Upper lobe of right lung (tissue), 1 donor: ENCODE measurements around the gene MCRS1. TPM values are rescaled to one million over a fixed set of nuclear protein-coding genes. Genes with fewer than 3 reads are reported as not detected.
A peak's percentile ranks its signal among the peaks of the same experiment; 100 is the strongest.
"Not testable (repeated sequence)": the region's sequence is repeated elsewhere in the genome, so short reads cannot be mapped to it uniquely, and the experiment has no call there.

Experiments used
- ATAC-seq: fragments of 200-7000 bp; cut with Tn5 transposase; one replicate; pipeline ENCODE4 v1.9.1; 2020; ENCODE audit warnings: mild to moderate bottlenecking, moderate library complexity
- DNase-seq: peaks from one replicate; pipeline ENCODE4 v3.0.0-alpha.2; 2020
- H3K27ac ChIP-seq: fragments of 200-600 bp; one replicate; pipeline ENCODE4 v1.8.0; 2022
- H3K27me3 ChIP-seq: fragments of 200-600 bp; one replicate; pipeline ENCODE4 v1.8.0; 2022; ENCODE audit warnings: mild to moderate bottlenecking
- H3K36me3 ChIP-seq: fragments of 200-600 bp; one replicate; pipeline ENCODE4 v1.8.0; 2022
- H3K4me1 ChIP-seq: fragments of 200-600 bp; one replicate; pipeline ENCODE4 v1.8.0; 2022
- H3K4me3 ChIP-seq: fragments of 200-600 bp; one replicate; pipeline ENCODE4 v1.8.0; 2022; ENCODE audit warnings: mild to moderate bottlenecking
- H3K9me3 ChIP-seq: fragments of 200-600 bp; one replicate; pipeline ENCODE4 v1.8.0; 2022
- intact Hi-C: fragments of 100-400 bp; cut with DNase I; formaldehyde crosslinking; loops from one replicate; pipeline ENCODE4 v1.11.0; 2022
- long read RNA-seq: library from polyadenylated mRNA; unstranded; transcript quantifications from one replicate; pipeline ENCODE4 v2.0.0, GENCODE V29; 2021
- total RNA-seq: library from RNA; stranded (reverse); fragmentation: NEBNext Ultra II Directional; extraction: Animal tissue kit (Norgen Biotek cat#: 25700); gene quantifications from one replicate; pipeline ENCODE4 v1.2.1, GENCODE V29; 2021
- TF ChIP-seq, protein P1 (sequence below): fragments of 200-600 bp; IDR thresholded peaks from one replicate; pipeline ENCODE4 v1.8.0; 2022; ENCODE audit warnings: antibody characterized with exemption
- donor health status: DM: no; HTN: yes; CAD: no; lungs with severe emphysema.

Gene MCRS1, protein sequence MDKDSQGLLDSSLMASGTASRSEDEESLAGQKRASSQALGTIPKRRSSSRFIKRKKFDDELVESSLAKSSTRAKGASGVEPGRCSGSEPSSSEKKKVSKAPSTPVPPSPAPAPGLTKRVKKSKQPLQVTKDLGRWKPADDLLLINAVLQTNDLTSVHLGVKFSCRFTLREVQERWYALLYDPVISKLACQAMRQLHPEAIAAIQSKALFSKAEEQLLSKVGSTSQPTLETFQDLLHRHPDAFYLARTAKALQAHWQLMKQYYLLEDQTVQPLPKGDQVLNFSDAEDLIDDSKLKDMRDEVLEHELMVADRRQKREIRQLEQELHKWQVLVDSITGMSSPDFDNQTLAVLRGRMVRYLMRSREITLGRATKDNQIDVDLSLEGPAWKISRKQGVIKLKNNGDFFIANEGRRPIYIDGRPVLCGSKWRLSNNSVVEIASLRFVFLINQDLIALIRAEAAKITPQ
- total RNA-seq = 54.0 TPM
- long read RNA-seq, transcript MCRS1-201 (15 exons, 1,928 nt) = major isoform, 27 of 72 reads
- long read RNA-seq, partial matches to known transcripts = 25 of 72 reads
- long read RNA-seq, other reads (novel, unspliced or antisense) = 18 of 72 reads

DNA sequence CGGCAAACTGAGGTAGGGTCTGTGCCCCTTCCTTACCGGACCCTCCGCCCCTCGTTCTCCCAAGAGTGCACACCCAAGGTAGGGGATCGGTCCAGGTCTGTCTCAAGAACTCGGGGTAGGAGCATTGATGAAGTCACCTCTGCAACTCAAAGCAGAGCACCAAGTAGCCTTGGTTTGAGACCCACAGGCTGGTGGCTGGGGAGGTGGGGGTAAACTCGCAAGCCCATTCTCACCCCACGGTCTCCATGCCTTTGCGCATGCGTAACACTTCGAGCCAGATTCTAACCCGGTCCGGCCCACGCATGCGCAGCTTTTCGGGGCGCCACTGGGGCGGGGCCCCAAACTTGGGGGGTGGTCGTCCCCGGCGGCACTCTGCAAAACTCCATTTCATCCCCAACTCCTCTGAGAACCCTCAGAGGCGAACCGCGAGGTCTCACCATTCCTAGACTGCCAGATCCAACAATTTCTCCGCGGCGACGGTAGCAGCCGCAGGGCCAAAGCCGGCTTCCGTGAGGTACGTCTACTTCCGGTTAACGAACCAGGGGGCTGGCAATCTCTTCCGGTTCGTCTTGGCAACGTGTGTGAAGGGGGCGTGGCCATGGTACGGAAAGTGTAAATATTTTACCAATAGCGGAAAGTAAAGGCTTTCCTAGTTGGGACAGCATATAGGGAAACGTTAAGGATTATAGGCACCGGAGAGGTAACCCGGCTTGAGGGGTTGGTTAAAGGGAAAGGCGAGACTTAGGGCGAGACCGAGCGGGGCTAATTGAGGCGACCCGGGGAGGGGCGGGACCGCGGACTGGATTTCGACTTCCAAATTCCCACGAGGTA lies at the start of gene MCRS1:
Gene MCRS1, minus strand, starts transcription at position 532 of the 831 bp plus-strand sequence. CDS start 1,411 bp downstream, outside the sequence.
- DNase-seq = peak; percentile 92
- Histone ChIP-seq H3K9me3 (no peaks in the 10 kb centered on the region), H3K4me3 (peak within 1 kb of the TSS; percentile 74), H3K27ac (peak within 1 kb of the TSS; percentile 95), H3K27me3 (no peaks in the 10 kb centered on the region), H3K4me1 (peaks cover 8% of the 10 kb centered on the region), H3K36me3 (peaks cover 23% of the 10 kb centered on the region)
- TF ChIP-seq, protein P1, sequence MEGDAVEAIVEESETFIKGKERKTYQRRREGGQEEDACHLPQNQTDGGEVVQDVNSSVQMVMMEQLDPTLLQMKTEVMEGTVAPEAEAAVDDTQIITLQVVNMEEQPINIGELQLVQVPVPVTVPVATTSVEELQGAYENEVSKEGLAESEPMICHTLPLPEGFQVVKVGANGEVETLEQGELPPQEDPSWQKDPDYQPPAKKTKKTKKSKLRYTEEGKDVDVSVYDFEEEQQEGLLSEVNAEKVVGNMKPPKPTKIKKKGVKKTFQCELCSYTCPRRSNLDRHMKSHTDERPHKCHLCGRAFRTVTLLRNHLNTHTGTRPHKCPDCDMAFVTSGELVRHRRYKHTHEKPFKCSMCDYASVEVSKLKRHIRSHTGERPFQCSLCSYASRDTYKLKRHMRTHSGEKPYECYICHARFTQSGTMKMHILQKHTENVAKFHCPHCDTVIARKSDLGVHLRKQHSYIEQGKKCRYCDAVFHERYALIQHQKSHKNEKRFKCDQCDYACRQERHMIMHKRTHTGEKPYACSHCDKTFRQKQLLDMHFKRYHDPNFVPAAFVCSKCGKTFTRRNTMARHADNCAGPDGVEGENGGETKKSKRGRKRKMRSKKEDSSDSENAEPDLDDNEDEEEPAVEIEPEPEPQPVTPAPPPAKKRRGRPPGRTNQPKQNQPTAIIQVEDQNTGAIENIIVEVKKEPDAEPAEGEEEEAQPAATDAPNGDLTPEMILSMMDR = no peak
- ATAC-seq = peak; percentile 94
- intact Hi-C loops = no loop called here

DNA sequence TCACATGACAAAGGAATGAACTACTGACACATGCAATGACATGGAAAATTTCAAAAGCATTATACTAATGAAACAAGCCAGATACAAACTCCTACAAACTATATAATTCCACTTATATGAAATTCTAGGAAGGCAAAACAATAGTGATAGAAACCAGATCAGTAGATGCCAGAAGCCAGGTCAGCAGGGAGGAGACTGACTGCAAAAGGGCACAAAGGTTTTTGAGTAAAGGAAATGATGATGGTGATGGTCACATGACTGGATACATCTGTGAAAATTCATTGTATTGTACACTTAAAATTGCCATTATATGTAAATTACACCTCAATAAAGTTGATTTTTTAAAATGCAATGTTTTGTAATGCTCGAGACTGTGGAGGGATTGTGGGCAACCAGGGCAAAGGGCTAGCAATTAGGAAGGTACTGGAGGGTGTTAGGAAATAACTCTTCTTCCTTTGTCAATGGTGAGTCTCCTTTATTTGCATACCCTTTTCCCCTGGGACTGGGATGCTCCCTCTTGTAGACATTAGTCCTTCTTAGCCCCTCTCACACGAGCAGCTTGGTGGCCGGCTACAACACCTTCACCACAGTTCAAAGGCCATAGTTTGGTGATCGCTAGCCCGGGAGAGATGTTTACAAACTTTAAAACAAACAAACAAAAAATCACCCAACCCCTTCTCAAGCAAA lies 48.7 kb upstream of the MCRS1 start:
- Histone ChIP-seq H3K4me3 (no peak overlapping the region), H3K27me3 (no peaks in the 10 kb centered on the region), H3K4me1 (peaks cover 5% of the 10 kb centered on the region), H3K36me3 (no peaks in the 10 kb centered on the region), H3K27ac (no peak overlapping the region), H3K9me3 (no peaks in the 10 kb centered on the region)
- intact Hi-C loops = no loop called here
- DNase-seq (no peak), ATAC-seq (no peak)
- TF ChIP-seq, protein P1 = no peak

DNA sequence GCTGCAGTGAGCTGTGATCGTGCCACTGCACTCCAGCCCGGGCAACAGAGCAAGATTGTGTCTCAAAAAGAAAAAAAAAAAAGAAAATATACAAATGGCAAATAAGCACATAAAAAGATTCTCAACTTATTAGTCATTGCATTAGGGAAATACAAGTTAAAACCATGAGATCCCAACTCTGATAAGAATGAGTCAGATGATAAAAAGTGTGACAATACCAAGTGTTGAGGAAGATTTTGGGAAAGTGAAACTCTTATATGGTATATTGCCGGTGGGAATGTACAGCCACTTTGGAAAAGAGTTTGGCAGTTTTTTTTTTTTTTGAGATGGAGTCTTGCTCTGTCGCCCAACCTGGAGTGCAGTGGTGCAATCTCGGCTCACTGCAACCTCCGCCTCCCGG lies 47.8 kb upstream of the MCRS1 start:
- DNase-seq (no peak), ATAC-seq (no peak)
- no peaks in the 10 kb centered on the region for H3K4me1 ChIP-seq
- no peak overlapping the region for H3K27ac ChIP-seq
- no peak overlapping the region for H3K4me3 ChIP-seq
- H3K9me3 ChIP-seq = no peaks in the 10 kb centered on the region
- H3K27me3 ChIP-seq = no peaks in the 10 kb centered on the region
- intact Hi-C loops = no loop called here
- no peaks in the 10 kb centered on the region for H3K36me3 ChIP-seq
- TF ChIP-seq, protein P1 = no peak

DNA sequence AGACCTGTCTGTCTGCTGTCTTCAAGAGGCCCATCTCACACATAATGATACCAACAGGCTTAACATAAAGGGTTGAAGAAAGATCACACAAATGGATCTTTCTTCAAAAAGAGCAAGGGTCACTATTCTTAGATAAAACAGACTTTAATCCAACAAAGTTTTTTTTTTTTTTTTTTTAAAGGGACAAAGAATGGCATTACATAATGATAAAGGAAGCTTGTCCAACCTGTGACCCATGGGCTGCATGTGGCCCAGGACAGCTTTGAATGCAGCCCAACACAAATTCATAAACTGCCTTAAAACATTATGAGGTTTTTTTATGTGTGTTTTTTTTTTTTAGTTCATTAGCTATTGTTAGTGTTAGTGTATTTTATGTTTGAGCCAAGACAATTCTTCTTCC lies 44.3 kb upstream of the MCRS1 start:
- Histone ChIP-seq H3K36me3 (no peaks in the 10 kb centered on the region), H3K4me3 (no peak overlapping the region), H3K9me3 (no peaks in the 10 kb centered on the region), H3K27me3 (no peaks in the 10 kb centered on the region), H3K4me1 (no peaks in the 10 kb centered on the region), H3K27ac (no peak overlapping the region)
- TF ChIP-seq, protein P1 = no peak
- intact Hi-C loops = no loop called here
- no peak for ATAC-seq
- no peak for DNase-seq

DNA sequence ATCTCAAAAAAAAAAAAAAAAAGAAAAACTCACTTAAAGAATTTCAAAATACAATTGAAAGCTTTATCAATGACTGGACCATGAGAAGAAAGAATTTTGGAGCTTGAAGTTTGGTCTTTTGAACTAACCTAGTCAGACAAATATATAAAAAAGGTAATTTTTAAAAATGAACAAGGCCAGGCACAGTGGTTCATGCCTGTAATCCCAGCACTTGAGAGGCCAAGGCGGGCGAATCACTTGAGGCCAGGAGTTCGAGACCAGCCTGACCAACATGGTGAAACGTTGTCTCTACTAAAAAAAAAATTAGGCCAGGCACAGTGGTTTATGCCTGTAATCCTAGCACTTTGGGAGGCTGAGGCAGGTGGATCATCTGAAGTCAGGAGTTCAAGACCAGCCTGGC lies 42.8 kb upstream of the MCRS1 start:
- H3K9me3 ChIP-seq, H3K4me1 ChIP-seq, H3K36me3 ChIP-seq, H3K4me3 ChIP-seq, intact Hi-C loops, ATAC-seq, DNase-seq, H3K27ac ChIP-seq, H3K27me3 ChIP-seq: not testable (repeated sequence)
